IPS DF 19.7 (cell line): ENCODE results near the gene OSBPL2.

Experiments used
- DNase-seq: peaks from one replicate; pipeline ENCODE4 v3.0.0-alpha.2; 2013; ENCODE audit warnings: low read depth, low spot score

Gene OSBPL2

GRCh38 chr20:62339647-62340062, 101.3 kb downstream of the OSBPL2 start:
- DNase-seq, result no peak

GRCh38 chr20:62342910-62343309, 104.6 kb downstream of the OSBPL2 start:
- DNase-seq, result no peak

GRCh38 chr20:62344092-62344491, 105.8 kb downstream of the OSBPL2 start:
- DNase-seq, result no peak

- DNase-seq, result no peak
These were observed 106.5 kb downstream of the OSBPL2 start for GRCh38 chr20:62344782-62345181.
